Measurements from ENCODE around the gene DIS3L2. TPM values are rescaled to one million over a fixed set of nuclear protein-coding genes. Genes with fewer than 3 reads are reported as not detected.

DIS3L2 gene
- total and polyA plus RNA-seq, 4 donors = 10.6 to 40.0 (median 21.8) TPM

GRCh38 chr2:232245111-232245510 lies 283.6 kb downstream of the DIS3L2 start:
- no peak overlapping the region for H3K27ac ChIP-seq (ENCODE audit: low read depth in 1 of 2, low read length in 2 of 2)
- no peak overlapping the region for H3K4me3 ChIP-seq (ENCODE audit: low read length in 2 of 2)
- no peaks in the 10 kb centered on the region for H3K27me3 ChIP-seq (ENCODE audit: control insufficient read depth in 1 of 2, insufficient read depth in 2 of 2, low read length in 1 of 2)
- peaks cover 0 to 2% of the 10 kb centered on the region in 2 donors for H3K36me3 ChIP-seq (ENCODE audit: control insufficient read depth in 1 of 2, insufficient read depth in 2 of 2, low read length in 1 of 2)
- ATAC-seq (ENCODE audit: low FRiP score) (no peak), DNase-seq (no peak)
- WGBS, 2 donors = 99 to 100% methylated on average over 2 of the region's 2 CpGs
- intact Hi-C loops (cut with DNase I) = no loop called here
- H3K9me3 ChIP-seq (ENCODE audit: control insufficient read depth, low read length) = no peaks in the 10 kb centered on the region
- H3K4me1 ChIP-seq (ENCODE audit: control insufficient read depth in 1 of 2, insufficient read depth in 2 of 2, low read length in 2 of 2) = no peaks in the 10 kb centered on the region

- H3K9me3 ChIP-seq (ENCODE audit: control insufficient read depth, low read length) = no peaks in the 10 kb centered on the region
- no peak overlapping the region for H3K27ac ChIP-seq (ENCODE audit: low read depth in 1 of 2, low read length in 2 of 2)
- H3K27me3 ChIP-seq (ENCODE audit: control insufficient read depth in 1 of 2, insufficient read depth in 2 of 2, low read length in 1 of 2) = no peaks in the 10 kb centered on the region
- H3K4me1 ChIP-seq (ENCODE audit: control insufficient read depth in 1 of 2, insufficient read depth in 2 of 2, low read length in 2 of 2) = no peaks in the 10 kb centered on the region
- no peaks in the 10 kb centered on the region for H3K36me3 ChIP-seq (ENCODE audit: control insufficient read depth in 1 of 2, insufficient read depth in 2 of 2, low read length in 1 of 2)
- intact Hi-C loops (cut with DNase I) = no loop called here
- ATAC-seq (ENCODE audit: low FRiP score) (no peak), DNase-seq (no peak)
- no peak overlapping the region for H3K4me3 ChIP-seq (ENCODE audit: low read length in 2 of 2)
- WGBS, 2 donors = 88 to 90% methylated on average over 3 of the region's 3 CpGs
Measured at GRCh38 chr2:232246245-232246644, 284.7 kb downstream of the DIS3L2 start.

GRCh38 chr2:232249096-232249495 lies 287.6 kb downstream of the DIS3L2 start:
- H3K9me3 ChIP-seq (ENCODE audit: control insufficient read depth, low read length) = no peaks in the 10 kb centered on the region
- no peak overlapping the region for H3K27ac ChIP-seq (ENCODE audit: low read depth in 1 of 2, low read length in 2 of 2)
- DNase-seq (no peak), ATAC-seq (ENCODE audit: low FRiP score) (no peak)
- no peaks in the 10 kb centered on the region for H3K4me1 ChIP-seq (ENCODE audit: control insufficient read depth in 1 of 2, insufficient read depth in 2 of 2, low read length in 2 of 2)
- intact Hi-C loops (cut with DNase I) = no loop called here
- no peaks in the 10 kb centered on the region for H3K27me3 ChIP-seq (ENCODE audit: control insufficient read depth in 1 of 2, insufficient read depth in 2 of 2, low read length in 1 of 2)
- 92 to 93% methylated on average over 3 of the region's 3 CpGs for WGBS, 2 donors
- no peaks in the 10 kb centered on the region for H3K36me3 ChIP-seq (ENCODE audit: control insufficient read depth in 1 of 2, insufficient read depth in 2 of 2, low read length in 1 of 2)
- H3K4me3 ChIP-seq (ENCODE audit: low read length in 2 of 2) = no peak overlapping the region

- ATAC-seq (ENCODE audit: low FRiP score) = no peak
- no peaks in the 10 kb centered on the region for H3K27me3 ChIP-seq (ENCODE audit: control insufficient read depth in 1 of 2, insufficient read depth in 2 of 2, low read length in 1 of 2)
Measured at GRCh38 chr2:232250246-232251175, 289.0 kb downstream of the DIS3L2 start.

GRCh38 chr2:232255033-232255432 lies 293.5 kb downstream of the DIS3L2 start:
- no peaks in the 10 kb centered on the region for H3K9me3 ChIP-seq (ENCODE audit: control insufficient read depth, low read length)
- no peak overlapping the region for H3K27ac ChIP-seq (ENCODE audit: low read depth in 1 of 2, low read length in 2 of 2)
- DNase-seq (no peak), ATAC-seq (ENCODE audit: low FRiP score) (no peak)
- no peaks in the 10 kb centered on the region for H3K27me3 ChIP-seq (ENCODE audit: control insufficient read depth in 1 of 2, insufficient read depth in 2 of 2, low read length in 1 of 2)
- no peaks in the 10 kb centered on the region for H3K4me1 ChIP-seq (ENCODE audit: control insufficient read depth in 1 of 2, insufficient read depth in 2 of 2, low read length in 2 of 2)
- H3K4me3 ChIP-seq (ENCODE audit: low read length in 2 of 2) = no peak overlapping the region
- no peaks in the 10 kb centered on the region for H3K36me3 ChIP-seq (ENCODE audit: control insufficient read depth in 1 of 2, insufficient read depth in 2 of 2, low read length in 1 of 2)
- intact Hi-C loops (cut with DNase I) = no loop called here
- WGBS, 2 donors = 94 to 97% methylated on average over 5 of the region's 5 CpGs

More at GRCh38 chr2:232250246-232251175, 289.0 kb downstream of the DIS3L2 start:
- no peaks in the 10 kb centered on the region for H3K4me1 ChIP-seq (ENCODE audit: control insufficient read depth in 1 of 2, insufficient read depth in 2 of 2, low read length in 2 of 2)
- intact Hi-C loops (cut with DNase I) = no loop called here
- H3K4me3 ChIP-seq (ENCODE audit: low read length in 2 of 2) = no peak overlapping the region
- no peak overlapping the region for H3K27ac ChIP-seq (ENCODE audit: low read depth in 1 of 2, low read length in 2 of 2)
- no peak for DNase-seq
- H3K36me3 ChIP-seq (ENCODE audit: control insufficient read depth in 1 of 2, insufficient read depth in 2 of 2, low read length in 1 of 2) = no peaks in the 10 kb centered on the region
- 78 to 79% methylated on average over 5 of the region's 5 CpGs for WGBS, 2 donors
- H3K9me3 ChIP-seq (ENCODE audit: control insufficient read depth, low read length) = no peaks in the 10 kb centered on the region

GRCh38 chr2:232260075-232260474 lies 298.6 kb downstream of the DIS3L2 start:
- Histone ChIP-seq H3K9me3 (ENCODE audit: control insufficient read depth, low read length) (no peaks in the 10 kb centered on the region), H3K36me3 (ENCODE audit: control insufficient read depth in 1 of 2, insufficient read depth in 2 of 2, low read length in 1 of 2) (peaks cover 0 to 4% of the 10 kb centered on the region in 2 donors), H3K27ac (ENCODE audit: low read depth in 1 of 2, low read length in 2 of 2) (no peak overlapping the region), H3K4me1 (ENCODE audit: control insufficient read depth in 1 of 2, insufficient read depth in 2 of 2, low read length in 2 of 2) (no peaks in the 10 kb centered on the region), H3K4me3 (ENCODE audit: low read length in 2 of 2) (no peak overlapping the region), H3K27me3 (ENCODE audit: control insufficient read depth in 1 of 2, insufficient read depth in 2 of 2, low read length in 1 of 2) (no peaks in the 10 kb centered on the region)
- intact Hi-C loops (cut with DNase I) = no loop called here
- no peak for DNase-seq
- WGBS, 2 donors = 56 to 62% methylated on average over 3 of the region's 3 CpGs
- ATAC-seq (ENCODE audit: low FRiP score) = no peak

GRCh38 chr2:232261776-232262175 lies 300.3 kb downstream of the DIS3L2 start:
- Histone ChIP-seq H3K27ac (ENCODE audit: low read depth in 1 of 2, low read length in 2 of 2) (no peak overlapping the region), H3K27me3 (ENCODE audit: control insufficient read depth in 1 of 2, insufficient read depth in 2 of 2, low read length in 1 of 2) (no peaks in the 10 kb centered on the region), H3K36me3 (ENCODE audit: control insufficient read depth in 1 of 2, insufficient read depth in 2 of 2, low read length in 1 of 2) (peaks cover 0 to 4% of the 10 kb centered on the region in 2 donors), H3K4me1 (ENCODE audit: control insufficient read depth in 1 of 2, insufficient read depth in 2 of 2, low read length in 2 of 2) (no peaks in the 10 kb centered on the region), H3K4me3 (ENCODE audit: low read length in 2 of 2) (no peak overlapping the region), H3K9me3 (ENCODE audit: control insufficient read depth, low read length) (no peaks in the 10 kb centered on the region)
- ATAC-seq (ENCODE audit: low FRiP score) (no peak), DNase-seq (no peak)
- intact Hi-C loops (cut with DNase I) = no loop called here
- 89 to 95% methylated on average over 2 of the region's 2 CpGs for WGBS, 2 donors

- Histone ChIP-seq H3K27ac (ENCODE audit: low read depth in 1 of 2, low read length in 2 of 2) (no peak overlapping the region), H3K27me3 (ENCODE audit: control insufficient read depth in 1 of 2, insufficient read depth in 2 of 2, low read length in 1 of 2) (no peaks in the 10 kb centered on the region), H3K4me3 (ENCODE audit: low read length in 2 of 2) (no peak overlapping the region), H3K4me1 (ENCODE audit: control insufficient read depth in 1 of 2, insufficient read depth in 2 of 2, low read length in 2 of 2) (no peaks in the 10 kb centered on the region), H3K9me3 (ENCODE audit: control insufficient read depth, low read length) (no peaks in the 10 kb centered on the region), H3K36me3 (ENCODE audit: control insufficient read depth in 1 of 2, insufficient read depth in 2 of 2, low read length in 1 of 2) (peaks cover 0 to 4% of the 10 kb centered on the region in 2 donors)
- ATAC-seq (ENCODE audit: low FRiP score) (no peak), DNase-seq (no peak)
- WGBS, 2 donors = 92 to 95% methylated on average over 15 of the region's 15 CpGs
- intact Hi-C loops (cut with DNase I) = no loop called here
Measured at GRCh38 chr2:232263295-232263694, 301.8 kb downstream of the DIS3L2 start.

GRCh38 chr2:232264081-232264480 lies 302.6 kb downstream of the DIS3L2 start:
- Histone ChIP-seq H3K36me3 (ENCODE audit: control insufficient read depth in 1 of 2, insufficient read depth in 2 of 2, low read length in 1 of 2) (peaks cover 0 to 4% of the 10 kb centered on the region in 2 donors), H3K27ac (ENCODE audit: low read depth in 1 of 2, low read length in 2 of 2) (no peak overlapping the region), H3K9me3 (ENCODE audit: control insufficient read depth, low read length) (no peaks in the 10 kb centered on the region), H3K4me3 (ENCODE audit: low read length in 2 of 2) (no peak overlapping the region), H3K27me3 (ENCODE audit: control insufficient read depth in 1 of 2, insufficient read depth in 2 of 2, low read length in 1 of 2) (no peaks in the 10 kb centered on the region), H3K4me1 (ENCODE audit: control insufficient read depth in 1 of 2, insufficient read depth in 2 of 2, low read length in 2 of 2) (no peaks in the 10 kb centered on the region)
- WGBS, 2 donors = 94 to 96% methylated on average over 4 of the region's 4 CpGs
- no peak for DNase-seq
- no peak for ATAC-seq (ENCODE audit: low FRiP score)
- intact Hi-C loops (cut with DNase I) = no loop called here

All from aorta (tissue), 5 donors.